Inflammatory macrophage (primary cell): ENCODE data around the gene ABLIM2.

Experiments
- DNase-seq, 2 donors: peaks; one replicate each; pipeline ENCODE4 v3.0.0-alpha.2; 2020 to 2022

The ABLIM2 gene

GRCh38 chr4:8101213-8102075 is 57.2 kb downstream of the ABLIM2 start:
- no peak for DNase-seq

- no peak for DNase-seq
Observed at GRCh38 chr4:8099981-8100464, 58.6 kb downstream of the ABLIM2 start.

GRCh38 chr4:8098506-8098905 is 60.1 kb downstream of the ABLIM2 start:
- no peak for DNase-seq

- DNase-seq = no peak
Observed at GRCh38 chr4:8097721-8098345, 60.8 kb downstream of the ABLIM2 start.

- DNase-seq = no peak
Observed at GRCh38 chr4:8097141-8097541, 61.5 kb downstream of the ABLIM2 start.

GRCh38 chr4:8096690-8097061 is 61.9 kb downstream of the ABLIM2 start:
- DNase-seq = no peak

- DNase-seq = no peak
Observed at GRCh38 chr4:8095956-8096689, 62.5 kb downstream of the ABLIM2 start.

GRCh38 chr4:8093587-8094274 is 64.9 kb downstream of the ABLIM2 start:
- no peak for DNase-seq

- no peak for DNase-seq
Observed at GRCh38 chr4:8092282-8092681, 66.3 kb downstream of the ABLIM2 start.

- DNase-seq = no peak
Observed at GRCh38 chr4:8090744-8091301, 67.8 kb downstream of the ABLIM2 start.

- no peak for DNase-seq
Observed at GRCh38 chr4:8090312-8090711, 68.3 kb downstream of the ABLIM2 start.

GRCh38 chr4:8089862-8090261 is 68.8 kb downstream of the ABLIM2 start:
- no peak for DNase-seq

GRCh38 chr4:8088966-8089491 is 69.6 kb downstream of the ABLIM2 start:
- no peak for DNase-seq

GRCh38 chr4:8087921-8088495 is 70.6 kb downstream of the ABLIM2 start:
- DNase-seq = no peak

GRCh38 chr4:8086783-8087445 is 71.7 kb downstream of the ABLIM2 start:
- no peak for DNase-seq

GRCh38 chr4:8085491-8086117 is 73.0 kb downstream of the ABLIM2 start:
- no peak for DNase-seq

- no peak for DNase-seq
Observed at GRCh38 chr4:8084712-8085490, 73.7 kb downstream of the ABLIM2 start.

GRCh38 chr4:8084031-8084660 is 74.5 kb downstream of the ABLIM2 start:
- no peak for DNase-seq

GRCh38 chr4:8083086-8083825 is 75.4 kb downstream of the ABLIM2 start:
- DNase-seq = no peak
